PFSK-1 (cell line): ENCODE data around the gene GAP43.

Experiments
- POLR2AphosphoS5 ChIP-seq: IDR thresholded peaks from 2 replicates; pipeline ENCODE4 v1.6.1; 2012; ENCODE audit warnings: low read depth, mild to moderate bottlenecking, control low read depth, low read length, moderate library complexity
- SIN3A ChIP-seq: IDR thresholded peaks from 2 replicates; pipeline ENCODE4 v1.6.1; 2012; ENCODE audit warnings: mild to moderate bottlenecking, low read length, moderate library complexity, borderline replicate concordance; ENCODE audit not compliant: insufficient read depth
- TAF1 ChIP-seq: IDR thresholded peaks from 2 replicates; pipeline ENCODE4 v1.6.1; 2012; ENCODE audit warnings: low read length, control low read depth, borderline replicate concordance; ENCODE audit not compliant: insufficient read depth

GRCh38 chr3:115663414-115663813, 40.1 kb downstream of the GAP43 start:
- TF ChIP-seq POLR2AphosphoS5 (no peak), TAF1 (no peak), SIN3A (no peak)
